ENCODE data around the gene NKIRAS1. TPM values are rescaled to one million over a fixed set of nuclear protein-coding genes. Genes with fewer than 3 reads are reported as not detected.
A peak's percentile ranks its signal among the peaks of the same experiment; 100 is the strongest.

The NKIRAS1 gene
- total RNA-seq, 4 donors from 2014 or later = 3.6 to 25.0 (median 17.3) TPM

DNA sequence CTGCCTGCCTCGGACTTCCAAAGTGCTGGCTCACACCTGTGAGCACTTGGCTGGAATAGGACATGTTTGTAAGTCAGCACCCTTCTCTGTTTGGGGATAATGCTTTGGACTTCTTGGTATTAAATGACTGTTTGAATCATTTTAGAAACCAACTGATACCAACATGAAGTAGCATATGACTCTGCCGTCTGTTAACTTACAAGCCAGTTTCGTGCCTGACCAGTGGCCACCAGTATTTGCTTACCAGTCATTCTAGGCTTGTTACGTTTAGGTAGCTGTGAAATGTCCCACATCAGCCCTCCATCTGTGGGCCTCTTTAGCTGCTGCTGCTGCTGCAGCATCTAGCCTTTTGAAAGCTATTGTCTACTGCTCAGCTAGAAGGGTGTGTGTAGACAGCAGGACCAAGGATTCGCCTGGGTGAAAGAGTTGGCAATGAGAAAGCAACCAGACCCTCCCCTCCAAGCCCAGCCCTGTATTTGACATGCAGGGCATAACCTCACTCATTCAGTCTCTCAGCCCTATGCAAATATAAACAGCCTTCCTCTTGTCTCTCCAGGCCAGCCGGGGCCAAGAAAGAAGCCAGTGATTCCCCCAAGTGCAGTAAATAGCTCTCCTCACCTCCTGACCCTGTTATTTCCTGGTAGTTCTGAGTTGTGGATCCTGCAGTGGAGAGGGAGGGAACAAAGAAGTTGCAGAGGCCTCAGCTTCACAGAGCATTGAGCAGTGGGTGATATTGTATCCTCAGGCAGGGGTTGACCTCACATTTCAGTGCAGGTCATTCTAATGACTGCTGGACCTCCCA is 51.0 kb downstream of the NKIRAS1 start:
- no peak for DNase-seq
- H3K4me3 ChIP-seq = no peak overlapping the region
- peak overlapping the region in 1 of 2 donors; percentile 26 for H3K27ac ChIP-seq
- intact Hi-C loops (cut with DNase I; ENCODE audit: low total_unique reads) = no loop called here
- no peaks in the 10 kb centered on the region for H3K36me3 ChIP-seq
- no peaks in the 10 kb centered on the region for H3K27me3 ChIP-seq
- no peaks in the 10 kb centered on the region for H3K9me3 ChIP-seq
- H3K4me1 ChIP-seq = peaks cover 0 to 9% of the 10 kb centered on the region in 2 donors
- no peak for TF ChIP-seq CTCF (IDR thresholded peaks at IDR 0.05)
- TF ChIP-seq POLR2A (IDR thresholded peaks at IDR 0.05) = no peak

GRCh38 chr3:23864931-23865330 is 51.9 kb downstream of the NKIRAS1 start:
- intact Hi-C loops (cut with DNase I; ENCODE audit: low total_unique reads) = no loop called here
- no peak for DNase-seq
- TF ChIP-seq POLR2A (IDR thresholded peaks at IDR 0.05) (no peak), CTCF (IDR thresholded peaks at IDR 0.05) (no peak)

DNA sequence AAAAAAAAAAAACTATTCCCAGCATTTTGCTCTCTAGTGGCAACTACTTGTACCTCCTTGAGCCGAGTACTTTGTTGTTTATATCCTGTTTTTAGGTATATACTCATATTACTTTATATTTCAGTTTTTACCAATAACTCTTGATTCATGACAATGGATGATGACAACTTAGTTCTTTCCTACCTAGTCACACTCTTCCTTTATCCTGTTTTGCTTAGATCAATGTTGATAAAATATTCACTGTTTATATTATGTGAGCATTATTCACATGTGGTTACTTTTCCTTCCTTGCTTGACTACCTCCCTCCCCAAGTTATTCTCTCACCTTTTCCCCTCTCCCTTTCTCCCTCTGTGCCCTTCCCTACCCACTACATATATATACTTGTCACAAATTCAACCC is 53.7 kb downstream of the NKIRAS1 start:
- Histone ChIP-seq H3K27ac (no peak overlapping the region), H3K4me1 (peaks cover 0 to 9% of the 10 kb centered on the region in 2 donors), H3K4me3 (no peak overlapping the region), H3K27me3 (no peaks in the 10 kb centered on the region), H3K9me3 (no peaks in the 10 kb centered on the region), H3K36me3 (no peaks in the 10 kb centered on the region)
- TF ChIP-seq POLR2A (IDR thresholded peaks at IDR 0.05) (no peak), CTCF (IDR thresholded peaks at IDR 0.05) (no peak)
- intact Hi-C loops (cut with DNase I; ENCODE audit: low total_unique reads) = no loop called here
- DNase-seq = no peak

More at GRCh38 chr3:23864931-23865330, 51.9 kb downstream of the NKIRAS1 start:
- no peaks in the 10 kb centered on the region for H3K36me3 ChIP-seq
- H3K4me1 ChIP-seq = peaks cover 0 to 9% of the 10 kb centered on the region in 2 donors
- no peak overlapping the region for H3K4me3 ChIP-seq
- no peaks in the 10 kb centered on the region for H3K27me3 ChIP-seq
- no peaks in the 10 kb centered on the region for H3K9me3 ChIP-seq
- no peak overlapping the region for H3K27ac ChIP-seq

- Histone ChIP-seq H3K27ac (no peak overlapping the region), H3K4me3 (no peak overlapping the region), H3K4me1 (peaks cover 0 to 9% of the 10 kb centered on the region in 2 donors), H3K9me3 (no peaks in the 10 kb centered on the region), H3K36me3 (no peaks in the 10 kb centered on the region), H3K27me3 (no peaks in the 10 kb centered on the region)
- intact Hi-C loops (cut with DNase I; ENCODE audit: low total_unique reads) = no loop called here
- TF ChIP-seq POLR2A (IDR thresholded peaks at IDR 0.05) = no peak
- TF ChIP-seq CTCF (IDR thresholded peaks at IDR 0.05) = no peak
- DNase-seq = no peak
Measured at GRCh38 chr3:23861689-23862088, 55.1 kb downstream of the NKIRAS1 start.

DNA sequence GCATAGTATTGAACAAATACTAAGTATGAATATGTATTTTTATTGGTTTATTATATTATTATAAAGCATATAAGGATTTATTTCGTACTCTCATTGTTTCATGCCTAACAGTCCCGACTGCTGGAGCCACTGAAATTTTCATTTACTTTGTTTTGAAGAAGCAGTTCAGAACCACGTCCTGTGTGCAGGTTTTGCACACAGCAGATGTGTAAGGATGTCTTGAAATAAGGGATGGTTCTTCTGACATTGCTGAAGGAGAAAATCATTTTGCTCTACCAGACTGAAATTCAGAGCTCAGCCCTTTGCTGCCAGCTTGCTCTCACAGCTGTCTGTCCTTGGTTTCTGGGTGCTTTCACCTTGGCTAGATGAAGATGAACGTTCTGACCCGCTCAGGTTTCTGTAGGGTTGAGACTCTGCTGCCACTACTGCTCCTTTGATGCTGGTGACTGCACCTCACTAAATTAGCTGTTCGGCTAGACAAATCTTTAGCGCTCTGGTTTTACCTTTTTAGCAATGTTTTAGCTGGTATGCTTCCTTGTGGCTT is 56.9 kb downstream of the NKIRAS1 start:
- no peak for DNase-seq
- Histone ChIP-seq H3K4me3 (no peak overlapping the region), H3K4me1 (no peaks in the 10 kb centered on the region), H3K36me3 (no peaks in the 10 kb centered on the region), H3K27me3 (no peaks in the 10 kb centered on the region), H3K9me3 (no peaks in the 10 kb centered on the region), H3K27ac (no peak overlapping the region)
- intact Hi-C loops (cut with DNase I; ENCODE audit: low total_unique reads) = no loop called here
- TF ChIP-seq POLR2A (IDR thresholded peaks at IDR 0.05) = no peak
- no peak for TF ChIP-seq CTCF (IDR thresholded peaks at IDR 0.05)

Measured in uterus (tissue), 4 donors.